ENCODE results near the gene PROX1. TPM values are rescaled to one million over a fixed set of nuclear protein-coding genes. Genes with fewer than 3 reads are reported as not detected.

Gene PROX1
- total RNA-seq, 2 experiments from 2014 or later = 0.03 TPM; not detected in 1

DNA sequence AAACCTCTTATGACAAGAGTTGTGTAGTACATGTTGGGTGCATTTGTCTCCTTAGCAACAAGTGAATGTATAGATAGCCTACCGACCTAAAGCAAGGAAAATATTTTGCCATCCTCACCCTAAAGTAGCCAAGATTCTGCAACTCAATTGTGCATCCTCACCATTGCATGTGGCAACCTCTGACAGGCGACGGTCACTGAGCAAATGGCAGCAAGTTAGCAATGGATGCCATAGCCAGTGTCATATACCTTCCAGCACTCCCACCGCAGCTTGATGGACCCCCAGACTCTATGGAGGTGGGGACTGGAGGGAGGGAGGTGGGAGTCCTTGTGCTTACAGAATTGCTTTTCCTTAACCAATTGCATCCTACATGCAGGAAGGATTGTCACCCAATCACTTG lies 17.0 kb downstream of the PROX1 start:
- POLR2A ChIA-PET = no interaction called here
- no peaks in the 10 kb centered on the region for H3K4me1 Mint-ChIP-seq (ENCODE audit: low read depth)
- TF ChIP-seq, protein P1, sequence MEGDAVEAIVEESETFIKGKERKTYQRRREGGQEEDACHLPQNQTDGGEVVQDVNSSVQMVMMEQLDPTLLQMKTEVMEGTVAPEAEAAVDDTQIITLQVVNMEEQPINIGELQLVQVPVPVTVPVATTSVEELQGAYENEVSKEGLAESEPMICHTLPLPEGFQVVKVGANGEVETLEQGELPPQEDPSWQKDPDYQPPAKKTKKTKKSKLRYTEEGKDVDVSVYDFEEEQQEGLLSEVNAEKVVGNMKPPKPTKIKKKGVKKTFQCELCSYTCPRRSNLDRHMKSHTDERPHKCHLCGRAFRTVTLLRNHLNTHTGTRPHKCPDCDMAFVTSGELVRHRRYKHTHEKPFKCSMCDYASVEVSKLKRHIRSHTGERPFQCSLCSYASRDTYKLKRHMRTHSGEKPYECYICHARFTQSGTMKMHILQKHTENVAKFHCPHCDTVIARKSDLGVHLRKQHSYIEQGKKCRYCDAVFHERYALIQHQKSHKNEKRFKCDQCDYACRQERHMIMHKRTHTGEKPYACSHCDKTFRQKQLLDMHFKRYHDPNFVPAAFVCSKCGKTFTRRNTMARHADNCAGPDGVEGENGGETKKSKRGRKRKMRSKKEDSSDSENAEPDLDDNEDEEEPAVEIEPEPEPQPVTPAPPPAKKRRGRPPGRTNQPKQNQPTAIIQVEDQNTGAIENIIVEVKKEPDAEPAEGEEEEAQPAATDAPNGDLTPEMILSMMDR (IDR thresholded peaks at IDR 0.05) = no peak
- no peak overlapping the region for H3K4me3 ChIP-seq (ENCODE audit: low read length)
- H3K4me3 Mint-ChIP-seq = no peak overlapping the region
- H3K27me3 ChIP-seq (ENCODE audit: control insufficient read depth in 1 of 2, insufficient read depth in 2 of 2, low read length in 2 of 2) = no peaks in the 10 kb centered on the region
- no peaks in the 10 kb centered on the region for H3K9me3 Mint-ChIP-seq
- H3K27me3 Mint-ChIP-seq = peaks cover 17% of the 10 kb centered on the region
- no peak for DNase-seq
- no peak for ATAC-seq (ENCODE audit: poor library complexity)
- H3K9me3 ChIP-seq (ENCODE audit: control insufficient read depth in 1 of 2, insufficient read depth in 1 of 2, low read length in 2 of 2) = no peaks in the 10 kb centered on the region
- no peaks in the 10 kb centered on the region for H3K36me3 Mint-ChIP-seq (ENCODE audit: low read depth)
- CTCF ChIA-PET = interaction anchor here (1.2 kb wide), 1 partner anchor 11 kb away, joined by 3 read pairs; no protein-coding TSS in a partner anchor
- intact Hi-C loops (cut with DNase I, micrococcal nuclease) = no loop called here
- no peaks in the 10 kb centered on the region for H3K4me1 ChIP-seq (ENCODE audit: insufficient read depth, low read length)
- no peak overlapping the region for H3K27ac ChIP-seq (ENCODE audit: low read depth in 1 of 2, low read length in 2 of 2)
- H3K36me3 ChIP-seq (ENCODE audit: insufficient read depth, low read length) = no peaks in the 10 kb centered on the region
- no peak overlapping the region for H3K27ac Mint-ChIP-seq

DNA sequence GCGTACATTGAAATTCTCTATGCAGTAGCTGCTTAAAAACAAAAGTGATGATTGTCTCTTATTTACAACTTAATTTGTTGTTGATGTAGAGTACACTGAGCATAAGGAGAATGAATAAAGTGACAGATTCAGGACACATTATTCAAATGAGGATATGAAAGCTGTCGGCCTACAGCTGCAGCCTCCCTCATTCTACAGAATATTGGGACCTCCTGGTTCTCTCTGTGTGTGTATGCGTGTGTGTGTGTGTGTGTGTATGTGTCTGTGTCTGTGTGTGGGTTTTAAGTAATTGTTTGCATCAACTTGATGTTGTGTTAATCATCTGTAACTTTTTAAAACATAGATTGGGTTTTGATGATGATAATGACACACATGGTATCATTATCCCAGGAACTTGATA lies 17.9 kb downstream of the PROX1 start:
- Mint-ChIP-seq H3K4me3 (no peak overlapping the region), H3K9me3 (no peaks in the 10 kb centered on the region), H3K27me3 (peaks cover 12% of the 10 kb centered on the region), H3K27ac (no peak overlapping the region), H3K4me1 (ENCODE audit: low read depth) (no peaks in the 10 kb centered on the region), H3K36me3 (ENCODE audit: low read depth) (no peaks in the 10 kb centered on the region)
- intact Hi-C loops (cut with DNase I, micrococcal nuclease) = no loop called here
- TF ChIP-seq, protein P1 (IDR thresholded peaks at IDR 0.05) = no peak
- Histone ChIP-seq H3K9me3 (ENCODE audit: control insufficient read depth in 1 of 2, insufficient read depth in 1 of 2, low read length in 2 of 2) (no peaks in the 10 kb centered on the region), H3K4me3 (ENCODE audit: low read length) (no peak overlapping the region), H3K27me3 (ENCODE audit: control insufficient read depth in 1 of 2, insufficient read depth in 2 of 2, low read length in 2 of 2) (no peaks in the 10 kb centered on the region), H3K27ac (ENCODE audit: low read depth in 1 of 2, low read length in 2 of 2) (no peak overlapping the region), H3K36me3 (ENCODE audit: insufficient read depth, low read length) (no peaks in the 10 kb centered on the region), H3K4me1 (ENCODE audit: insufficient read depth, low read length) (no peaks in the 10 kb centered on the region)
- POLR2A ChIA-PET = no interaction called here
- DNase-seq (no peak), ATAC-seq (ENCODE audit: poor library complexity) (no peak)
- CTCF ChIA-PET = interaction anchor here (1.2 kb wide), 1 partner anchor 12 kb away, joined by 3 read pairs; no protein-coding TSS in a partner anchor

DNA sequence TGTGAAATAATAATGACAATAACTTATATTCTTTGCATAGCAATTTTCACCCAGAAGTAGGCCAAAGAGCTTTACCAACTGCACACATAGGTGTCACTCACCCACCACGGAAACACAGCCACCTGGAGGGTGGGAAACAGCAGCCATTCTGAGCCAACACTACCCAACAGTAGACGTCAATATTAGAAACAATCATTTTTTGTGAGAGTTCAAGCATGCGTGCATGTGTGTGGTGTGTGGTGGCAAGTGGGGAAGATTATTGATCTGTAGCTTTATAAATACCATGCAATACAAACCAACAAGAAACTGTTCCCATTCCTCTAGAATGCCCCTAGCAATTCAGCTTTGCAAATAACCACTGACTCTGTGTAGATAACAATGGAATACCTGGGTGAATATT lies 19.1 kb downstream of the PROX1 start:
- no peaks in the 10 kb centered on the region for H3K9me3 Mint-ChIP-seq
- H3K27ac Mint-ChIP-seq = no peak overlapping the region
- no peaks in the 10 kb centered on the region for H3K36me3 ChIP-seq (ENCODE audit: insufficient read depth, low read length)
- POLR2A ChIA-PET = no interaction called here
- no peaks in the 10 kb centered on the region for H3K36me3 Mint-ChIP-seq (ENCODE audit: low read depth)
- no peaks in the 10 kb centered on the region for H3K4me1 ChIP-seq (ENCODE audit: insufficient read depth, low read length)
- TF ChIP-seq, protein P1 (IDR thresholded peaks at IDR 0.05) = no peak
- H3K4me3 ChIP-seq (ENCODE audit: low read length) = no peak overlapping the region
- CTCF ChIA-PET = no interaction called here
- no peak overlapping the region for H3K4me3 Mint-ChIP-seq
- intact Hi-C loops (cut with DNase I, micrococcal nuclease) = no loop called here
- ATAC-seq (ENCODE audit: poor library complexity) = no peak
- H3K9me3 ChIP-seq (ENCODE audit: control insufficient read depth in 1 of 2, insufficient read depth in 1 of 2, low read length in 2 of 2) = no peaks in the 10 kb centered on the region
- no peak overlapping the region for H3K27ac ChIP-seq (ENCODE audit: low read depth in 1 of 2, low read length in 2 of 2)
- H3K4me1 Mint-ChIP-seq (ENCODE audit: low read depth) = no peaks in the 10 kb centered on the region
- DNase-seq = no peak
- H3K27me3 Mint-ChIP-seq = peaks cover 11% of the 10 kb centered on the region
- H3K27me3 ChIP-seq (ENCODE audit: control insufficient read depth in 1 of 2, insufficient read depth in 2 of 2, low read length in 2 of 2) = no peaks in the 10 kb centered on the region
